K562 (cell line): ENCODE data around the gene DNAL4. TPM values are rescaled to one million over a fixed set of nuclear protein-coding genes. Genes with fewer than 3 reads are reported as not detected.

Experiments used
- BCL6 ChIP-seq: fragments of 250-450 bp; sonication (Bioruptor Pico); IDR thresholded peaks from 2 replicates; pipeline ENCODE4 v1.4.0; 2020
- BDP1 ChIP-seq: IDR thresholded peaks from 3 replicates; pipeline ENCODE4 v1.6.1; 2011; ENCODE audit not compliant: insufficient read length, insufficient read depth
- JUNB ChIP-seq: fragments of 450-650 bp; formaldehyde crosslinking; conservative IDR thresholded peaks from 2 replicates; pipeline ENCODE4 v1.4.0; 2020; ENCODE audit warnings: mild to moderate bottlenecking
- KAT7 ChIP-seq: sonication (generic); formaldehyde crosslinking; IDR thresholded peaks from 2 replicates; pipeline ENCODE4 v1.8.0; 2022; ENCODE audit warnings: missing genetic modification reagents, mild to moderate bottlenecking, borderline replicate concordance
- MXD1 ChIP-seq: fragments of 250-450 bp; sonication (Bioruptor Pico); IDR thresholded peaks from 2 replicates; pipeline ENCODE4 v1.8.0; 2021; ENCODE audit warnings: borderline replicate concordance, mild to moderate bottlenecking, moderate library complexity; ENCODE audit not compliant: poor library complexity, severe bottlenecking
- MYBL2 ChIP-seq, 2 experiments: fragments of 450-650 bp in 1 of 2; sonication (generic) in 1 of 2; formaldehyde crosslinking in 1 of 2; IDR thresholded peaks; 2 replicates each; pipeline versions ENCODE4 v1.6.1 to v1.8.1; 2017 to 2022; ENCODE audit warnings: borderline replicate concordance in 1 of 2, inconsistent platforms in 1 of 2, low read depth in 1 of 2, mild to moderate bottlenecking in 1 of 2, missing genetic modification reagents in 1 of 2, moderate library complexity in 1 of 2
- NFXL1 ChIP-seq: fragments of 450-650 bp; formaldehyde crosslinking; IDR thresholded peaks from 2 replicates; pipeline ENCODE4 v1.4.0; 2021; ENCODE audit warnings: mild to moderate bottlenecking
- POLR2H ChIP-seq: IDR thresholded peaks from 2 replicates; pipeline ENCODE4 v1.6.1; 2016; ENCODE audit warnings: missing genetic modification characterization, low read depth, mild to moderate bottlenecking, control low read depth, missing compliant biosample characterization, moderate library complexity
- RFX7 ChIP-seq: fragments of 250-450 bp; sonication (Bioruptor Pico); IDR thresholded peaks from 2 replicates; pipeline ENCODE4 v1.5.1; 2021; ENCODE audit warnings: mild to moderate bottlenecking
- SNIP1 ChIP-seq: fragments of 450-650 bp; IDR thresholded peaks from 2 replicates; pipeline ENCODE4 v1.7.1; 2017; ENCODE audit warnings: low read depth, mild to moderate bottlenecking
- SP1 ChIP-seq: sonication (generic); formaldehyde crosslinking; IDR thresholded peaks from 2 replicates; pipeline ENCODE4 v1.8.1; 2022; ENCODE audit warnings: mild to moderate bottlenecking, missing genetic modification reagents
- TAL1 ChIP-seq: fragments of 450-650 bp; IDR thresholded peaks from 2 replicates; pipeline ENCODE4 v1.6.1; 2016; ENCODE audit warnings: mild to moderate bottlenecking
- TRIM28 ChIP-seq: fragments of 450-650 bp; IDR thresholded peaks from 2 replicates; pipeline ENCODE4 v1.6.1; 2017
- ZNF24 ChIP-seq: fragments of 450-650 bp; IDR thresholded peaks from 2 replicates; pipeline ENCODE4 v1.6.1; 2016
- ZNF282 ChIP-seq: sonication (generic); formaldehyde crosslinking; IDR thresholded peaks from 2 replicates; pipeline ENCODE4 v1.8.1; 2023; ENCODE audit warnings: missing genetic modification reagents
- ZNF551 ChIP-seq: fragments of 250-450 bp; sonication (Bioruptor Pico); IDR thresholded peaks from 2 replicates; pipeline ENCODE4 v1.5.0; 2021; ENCODE audit warnings: mild to moderate bottlenecking, moderate library complexity
- ZNF586 ChIP-seq: fragments of 450-650 bp; formaldehyde crosslinking; conservative IDR thresholded peaks from 2 replicates; pipeline ENCODE4 v1.4.0; 2020; ENCODE audit warnings: mild to moderate bottlenecking, moderate library complexity
- ZNF699 ChIP-seq: fragments of 250-450 bp; sonication (Bioruptor Pico); IDR thresholded peaks from 2 replicates; pipeline ENCODE4 v1.8.0; 2021; ENCODE audit warnings: mild to moderate bottlenecking, moderate library complexity; ENCODE audit not compliant: insufficient replicate concordance
- polyA plus RNA-seq, 8 experiments: library from polyadenylated mRNA; depleted of rRNA in 4 of 8; stranded (reverse) in 5 of 8; unstranded in 3 of 8; fragments of >200 nt; fragmentation: Nextera tagmentation in 2 of 8; fragmentation: Illumina TruSeq in 1 of 8; extraction: Ambion mirVana in 2 of 8; extraction: Trizol in 1 of 8; gene quantifications; 2 replicates each; pipeline versions ENCODE4 v1.2.1 to v1.2.3, GENCODE V29; 2011 to 2014; ENCODE audit warnings: inconsistent platforms in 1 of 8, missing spikeins in 1 of 8
- total RNA-seq, 7 experiments: library from RNA; depleted of rRNA in 6 of 7; stranded (reverse); fragments of >200 nt in 6 of 7; fragmentation: Illumina TruSeq in 2 of 7; extraction: Trizol in 2 of 7; gene quantifications; 2 replicates each; pipeline versions ENCODE4 v1.2.1 to v1.2.3, GENCODE V29; 2011 to 2021; ENCODE audit warnings: low replicate concordance in 1 of 7
- TF ChIP-seq, protein P1 (sequence below): fragments of 250-450 bp; sonication (Bioruptor Pico); IDR thresholded peaks from 2 replicates; pipeline ENCODE4 v1.8.0; 2021; ENCODE audit warnings: mild to moderate bottlenecking, moderate library complexity
- TF ChIP-seq, protein P2 (sequence below): IDR thresholded peaks from 2 replicates; pipeline ENCODE4 v1.6.1; 2016; ENCODE audit warnings: missing genetic modification characterization, missing compliant biosample characterization
- TF ChIP-seq, protein P3 (sequence below): fragments of 450-650 bp; IDR thresholded peaks from 2 replicates; pipeline ENCODE4 v1.6.1; 2016; ENCODE audit warnings: antibody characterized with exemption
- TF ChIP-seq, protein P4 (sequence below): sonication (generic); formaldehyde crosslinking; IDR thresholded peaks from 2 replicates; pipeline ENCODE4 v1.8.0; 2023; ENCODE audit warnings: mild to moderate bottlenecking, missing genetic modification reagents

The DNAL4 gene
- total and polyA plus RNA-seq, 9 of the 15 experiments (the other 6 are each of a cell fraction or from before 2014, with no cell fraction given) = 0.20 to 9.4 (median 5.2) TPM

DNA sequence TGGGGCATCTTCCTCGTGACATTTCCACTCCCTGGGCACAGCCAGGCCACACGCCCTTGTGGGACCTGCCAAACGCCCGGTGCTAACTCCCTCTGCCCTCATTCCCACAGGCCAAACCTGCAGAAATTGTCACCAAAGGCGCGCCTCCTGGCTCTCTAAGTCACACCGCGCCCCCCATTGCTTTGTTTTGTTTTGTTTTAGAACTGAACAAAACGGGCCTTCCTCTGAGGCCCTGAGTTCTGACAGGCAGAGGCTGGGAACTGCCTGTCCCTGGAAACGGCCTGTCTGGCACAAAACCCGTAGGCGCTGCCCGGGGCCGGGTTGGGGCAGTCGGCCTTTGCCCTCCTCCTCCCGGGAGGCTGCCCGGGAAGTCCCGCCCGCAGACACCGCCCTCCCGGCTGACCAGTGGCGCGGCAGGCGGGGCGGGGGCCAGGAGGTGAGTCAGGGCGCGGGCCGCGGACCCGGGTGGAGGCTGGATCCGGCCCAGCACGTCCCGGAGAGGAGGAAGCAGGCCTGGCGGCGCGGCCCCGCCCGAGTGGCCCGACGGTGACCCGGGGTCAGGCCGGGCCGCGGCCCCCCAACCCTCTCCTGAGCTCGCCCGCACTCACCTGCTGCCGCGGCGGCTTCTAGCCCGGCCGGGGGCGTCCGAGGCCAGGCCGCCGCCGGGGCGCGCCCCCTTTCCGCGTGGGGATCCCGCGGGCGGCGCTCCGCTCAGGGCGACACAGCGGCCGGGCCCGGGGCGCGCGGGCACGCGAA, 38.6 kb downstream of the DNAL4 start (continued):
- no peak for TF ChIP-seq ZNF699 (CRISPR knock-in tag)
- TF ChIP-seq, protein P1, sequence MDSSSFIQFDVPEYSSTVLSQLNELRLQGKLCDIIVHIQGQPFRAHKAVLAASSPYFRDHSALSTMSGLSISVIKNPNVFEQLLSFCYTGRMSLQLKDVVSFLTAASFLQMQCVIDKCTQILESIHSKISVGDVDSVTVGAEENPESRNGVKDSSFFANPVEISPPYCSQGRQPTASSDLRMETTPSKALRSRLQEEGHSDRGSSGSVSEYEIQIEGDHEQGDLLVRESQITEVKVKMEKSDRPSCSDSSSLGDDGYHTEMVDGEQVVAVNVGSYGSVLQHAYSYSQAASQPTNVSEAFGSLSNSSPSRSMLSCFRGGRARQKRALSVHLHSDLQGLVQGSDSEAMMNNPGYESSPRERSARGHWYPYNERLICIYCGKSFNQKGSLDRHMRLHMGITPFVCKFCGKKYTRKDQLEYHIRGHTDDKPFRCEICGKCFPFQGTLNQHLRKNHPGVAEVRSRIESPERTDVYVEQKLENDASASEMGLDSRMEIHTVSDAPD (CRISPR knock-in tag) = no peak
- no peak for TF ChIP-seq BDP1
- TF ChIP-seq, protein P2, sequence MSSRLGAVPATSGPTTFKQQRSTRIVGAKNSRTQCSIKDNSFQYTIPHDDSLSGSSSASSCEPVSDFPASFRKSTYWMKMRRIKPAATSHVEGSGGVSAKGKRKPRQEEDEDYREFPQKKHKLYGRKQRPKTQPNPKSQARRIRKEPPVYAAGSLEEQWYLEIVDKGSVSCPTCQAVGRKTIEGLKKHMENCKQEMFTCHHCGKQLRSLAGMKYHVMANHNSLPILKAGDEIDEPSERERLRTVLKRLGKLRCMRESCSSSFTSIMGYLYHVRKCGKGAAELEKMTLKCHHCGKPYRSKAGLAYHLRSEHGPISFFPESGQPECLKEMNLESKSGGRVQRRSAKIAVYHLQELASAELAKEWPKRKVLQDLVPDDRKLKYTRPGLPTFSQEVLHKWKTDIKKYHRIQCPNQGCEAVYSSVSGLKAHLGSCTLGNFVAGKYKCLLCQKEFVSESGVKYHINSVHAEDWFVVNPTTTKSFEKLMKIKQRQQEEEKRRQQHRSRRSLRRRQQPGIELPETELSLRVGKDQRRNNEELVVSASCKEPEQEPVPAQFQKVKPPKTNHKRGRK = no peak
- TF ChIP-seq SNIP1 = no peak
- TF ChIP-seq BCL6 (CRISPR knock-in tag) = no peak
- TF ChIP-seq ZNF282 (CRISPR knock-in tag) = 0 out of 2 replicates have a peak, but pooled peaks have one; percentile 5
- TF ChIP-seq ZNF24 = no peak
- no peak for TF ChIP-seq RFX7
- TF ChIP-seq ZNF551 (CRISPR knock-in tag) = no peak
- no peak for TF ChIP-seq TAL1
- TF ChIP-seq MXD1 = no peak
- TF ChIP-seq NFXL1 (CRISPR knock-in tag) = no peak
- TF ChIP-seq JUNB (CRISPR knock-in tag) = 0 out of 2 replicates have a peak, but pooled peaks have one; percentile 31
- no peak for TF ChIP-seq ZNF586
- TF ChIP-seq SP1 = no peak
- TF ChIP-seq, protein P3, sequence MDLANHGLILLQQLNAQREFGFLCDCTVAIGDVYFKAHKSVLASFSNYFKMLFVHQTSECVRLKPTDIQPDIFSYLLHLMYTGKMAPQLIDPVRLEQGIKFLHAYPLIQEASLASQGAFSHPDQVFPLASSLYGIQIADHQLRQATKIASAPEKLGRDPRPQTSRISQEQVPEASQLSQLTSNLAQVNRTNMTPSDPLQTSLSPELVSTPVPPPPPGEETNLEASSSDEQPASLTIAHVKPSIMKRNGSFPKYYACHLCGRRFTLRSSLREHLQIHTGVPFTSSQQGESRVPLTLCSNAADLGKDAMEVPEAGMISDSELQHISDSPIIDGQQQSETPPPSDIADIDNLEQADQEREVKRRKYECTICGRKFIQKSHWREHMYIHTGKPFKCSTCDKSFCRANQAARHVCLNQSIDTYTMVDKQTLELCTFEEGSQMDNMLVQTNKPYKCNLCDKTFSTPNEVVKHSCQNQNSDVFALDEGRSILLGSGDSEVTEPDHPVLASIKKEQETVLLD = no peak
- no peak for TF ChIP-seq KAT7 (CRISPR knock-in tag)
- TF ChIP-seq, protein P4, sequence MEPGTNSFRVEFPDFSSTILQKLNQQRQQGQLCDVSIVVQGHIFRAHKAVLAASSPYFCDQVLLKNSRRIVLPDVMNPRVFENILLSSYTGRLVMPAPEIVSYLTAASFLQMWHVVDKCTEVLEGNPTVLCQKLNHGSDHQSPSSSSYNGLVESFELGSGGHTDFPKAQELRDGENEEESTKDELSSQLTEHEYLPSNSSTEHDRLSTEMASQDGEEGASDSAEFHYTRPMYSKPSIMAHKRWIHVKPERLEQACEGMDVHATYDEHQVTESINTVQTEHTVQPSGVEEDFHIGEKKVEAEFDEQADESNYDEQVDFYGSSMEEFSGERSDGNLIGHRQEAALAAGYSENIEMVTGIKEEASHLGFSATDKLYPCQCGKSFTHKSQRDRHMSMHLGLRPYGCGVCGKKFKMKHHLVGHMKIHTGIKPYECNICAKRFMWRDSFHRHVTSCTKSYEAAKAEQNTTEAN (CRISPR knock-in tag) = no peak
- peak; percentile 16; the same call in 1 of the 2 replicates for TF ChIP-seq POLR2H (tag)
- TF ChIP-seq TRIM28 = no peak
- TF ChIP-seq MYBL2 (IDR thresholded peaks at IDR 0.05; ENCODE audit: low read depth) = no peak
- no peak for TF ChIP-seq MYBL2 (CRISPR knock-in tag; IDR thresholded peaks at IDR 0.05; ENCODE audit: borderline replicate concordance)
